Endothelial cell (in vitro differentiated cells): Measurements from ENCODE around the gene URI1. TPM values are rescaled to one million over a fixed set of nuclear protein-coding genes. Genes with fewer than 3 reads are reported as not detected.

Experiments
- DNase-seq: peaks from one replicate; pipeline ENCODE4 v3.0.0; 2021; ENCODE audit warnings: low spot score
- H3K27ac Mint-ChIP-seq: one replicate; pipeline ENCODE4 v1.8.0; 2021; ENCODE audit warnings: mixed read lengths, inconsistent platforms; ENCODE audit not compliant: unreplicated experiment
- H3K27me3 Mint-ChIP-seq: one replicate; pipeline ENCODE4 v1.8.0; 2021; ENCODE audit warnings: mild to moderate bottlenecking, moderate library complexity, mixed read lengths, inconsistent platforms; ENCODE audit not compliant: unreplicated experiment
- H3K36me3 Mint-ChIP-seq: one replicate; pipeline ENCODE4 v1.8.0; 2021; ENCODE audit warnings: mild to moderate bottlenecking, low read depth, mixed read lengths, inconsistent platforms; ENCODE audit not compliant: unreplicated experiment
- H3K4me1 Mint-ChIP-seq: one replicate; pipeline ENCODE4 v1.8.0; 2021; ENCODE audit warnings: mild to moderate bottlenecking, mixed read lengths, inconsistent platforms; ENCODE audit not compliant: unreplicated experiment
- H3K4me3 Mint-ChIP-seq: one replicate; pipeline ENCODE4 v1.8.0; 2021; ENCODE audit warnings: mild to moderate bottlenecking, mixed read lengths, inconsistent platforms; ENCODE audit not compliant: unreplicated experiment
- H3K9me3 Mint-ChIP-seq: one replicate; pipeline ENCODE4 v1.8.0; 2021; ENCODE audit warnings: mixed read lengths, inconsistent platforms; ENCODE audit not compliant: unreplicated experiment
- CTCF ChIP-seq: fragments of 200-600 bp; sonication (generic); IDR thresholded peaks from one replicate; pipeline ENCODE4 v1.5.0; 2021; ENCODE audit warnings: antibody characterized with exemption; ENCODE audit not compliant: unreplicated experiment
- total RNA-seq: library from RNA; stranded (reverse); fragmentation: NEBNext Ultra II Directional; extraction: Animal tissue kit (Norgen Biotek cat#: 25700); gene quantifications from one replicate; pipeline ENCODE4 v1.2.1, GENCODE V29; 2021; ENCODE audit not compliant: unreplicated experiment

The URI1 gene
- total RNA-seq, 1 donor from 2014 or later, result 38.2 TPM

DNA sequence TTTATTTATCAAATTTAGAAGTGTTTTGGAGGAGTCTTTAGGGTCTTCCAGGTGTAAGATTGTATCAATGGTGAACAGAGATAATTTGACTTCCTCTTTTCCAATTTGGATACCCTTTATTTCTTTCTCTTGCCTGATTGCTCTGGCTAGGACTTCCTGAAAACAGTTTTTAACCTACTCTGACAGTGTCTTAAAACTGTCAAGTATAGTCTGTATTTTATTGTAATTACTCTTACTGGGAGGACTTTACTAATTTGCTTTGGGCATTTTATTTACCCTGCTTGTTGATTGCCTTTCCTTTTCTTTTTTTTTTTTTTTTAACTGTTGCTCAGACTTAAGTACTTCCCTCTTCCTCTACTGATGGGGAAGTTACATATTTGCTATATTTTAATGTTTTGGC is 81.3 kb downstream of the URI1 start:
- Mint-ChIP-seq H3K4me1 (no peaks in the 10 kb centered on the region), H3K4me3 (no peak overlapping the region), H3K36me3 (no peaks in the 10 kb centered on the region), H3K27ac (no peak overlapping the region), H3K9me3 (no peaks in the 10 kb centered on the region), H3K27me3 (no peaks in the 10 kb centered on the region)
- no peak for TF ChIP-seq CTCF
- no peak for DNase-seq

GRCh38 chr19:30024091-30024490 is 82.1 kb downstream of the URI1 start:
- no peak for DNase-seq
- TF ChIP-seq CTCF, result no peak
- H3K27me3 Mint-ChIP-seq, result no peaks in the 10 kb centered on the region
- H3K36me3 Mint-ChIP-seq, result no peaks in the 10 kb centered on the region
- H3K4me3 Mint-ChIP-seq, result no peak overlapping the region
- H3K9me3 Mint-ChIP-seq, result no peaks in the 10 kb centered on the region
- H3K4me1 Mint-ChIP-seq, result no peaks in the 10 kb centered on the region
- H3K27ac Mint-ChIP-seq, result no peak overlapping the region

- Mint-ChIP-seq H3K9me3 (no peaks in the 10 kb centered on the region), H3K4me3 (no peak overlapping the region), H3K27ac (no peak overlapping the region), H3K36me3 (no peaks in the 10 kb centered on the region), H3K4me1 (no peaks in the 10 kb centered on the region), H3K27me3 (no peaks in the 10 kb centered on the region)
- DNase-seq, result no peak
- no peak for TF ChIP-seq CTCF
Observed at GRCh38 chr19:30026933-30027332, 84.9 kb downstream of the URI1 start.

DNA sequence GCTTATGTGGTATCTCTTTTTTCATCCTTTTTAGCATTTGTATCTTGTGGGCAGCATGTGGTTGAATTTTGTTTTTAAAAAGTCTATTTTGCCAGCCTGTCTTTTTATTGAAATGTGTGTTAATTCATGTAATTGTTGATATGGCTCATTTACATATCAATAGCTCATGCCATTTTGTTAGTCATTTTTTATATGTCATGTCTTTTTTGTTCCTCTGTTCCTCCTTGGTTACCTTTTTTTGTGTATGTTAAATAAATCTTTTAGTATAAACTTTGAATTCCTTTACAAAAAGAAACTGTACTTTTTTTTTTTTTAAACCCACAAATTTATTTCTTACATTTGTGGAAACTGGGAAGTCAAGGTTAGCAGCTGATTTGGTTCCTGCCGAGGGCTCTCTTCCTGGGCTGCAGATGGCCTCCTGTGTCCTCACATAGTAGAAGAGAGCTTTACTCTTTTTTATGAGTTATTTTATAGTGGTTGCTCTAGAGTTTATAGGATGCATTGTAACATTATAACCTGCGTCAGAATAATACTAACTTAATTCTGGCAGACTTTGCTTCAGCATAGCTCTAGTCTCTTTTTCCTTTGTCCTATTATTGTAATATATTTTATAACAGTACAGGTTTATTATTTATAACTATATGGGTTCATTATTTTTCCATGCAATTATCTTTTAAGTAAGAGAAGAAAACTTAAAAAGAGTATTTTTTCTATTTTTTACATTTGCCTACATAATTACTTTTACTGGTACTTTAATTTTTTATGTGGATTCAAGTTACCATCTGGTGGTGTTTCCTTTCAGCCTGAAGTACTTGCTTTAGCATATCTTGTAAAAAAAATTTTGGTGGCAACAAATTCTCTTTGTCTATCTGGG is 86.3 kb downstream of the URI1 start:
- Mint-ChIP-seq H3K4me1 (no peaks in the 10 kb centered on the region), H3K27me3 (no peaks in the 10 kb centered on the region), H3K9me3 (no peaks in the 10 kb centered on the region), H3K36me3 (no peaks in the 10 kb centered on the region), H3K27ac (no peak overlapping the region), H3K4me3 (no peak overlapping the region)
- DNase-seq, result no peak
- no peak for TF ChIP-seq CTCF

- TF ChIP-seq CTCF, result no peak
- DNase-seq, result no peak
- Mint-ChIP-seq H3K4me1 (no peaks in the 10 kb centered on the region), H3K9me3 (no peaks in the 10 kb centered on the region), H3K4me3 (no peak overlapping the region), H3K36me3 (no peaks in the 10 kb centered on the region), H3K27ac (no peak overlapping the region), H3K27me3 (no peaks in the 10 kb centered on the region)
Observed at GRCh38 chr19:30028992-30029343, 86.9 kb downstream of the URI1 start.
